Activated CD8-positive, alpha-beta T cell treated with anti-CD3 and anti-CD28 coated beads, Interleukin-2, amount 10 ng/mL, durations not matched to agents 7 days and 5 days (primary cell): Measurements from ENCODE around the gene MN1. TPM values are rescaled to one million over a fixed set of nuclear protein-coding genes. Genes with fewer than 3 reads are reported as not detected.
A peak's percentile ranks its signal among the peaks of the same experiment; 100 is the strongest.

Experiments
- ATAC-seq: fragments of 150-1000 bp; cut with Tn5 transposase; one replicate; pipeline ENCODE4 v1.10.0; 2021; ENCODE audit warnings: moderate library complexity
- CTCF ChIA-PET: fragments of 350-600 bp; sonication (Branson Sonifier 250); formaldehyde crosslinking; loops from one replicate; lab custom pipeline; 2021; ENCODE audit warnings: antibody characterized with exemption; lab: Charles Lee
- POLR2A ChIA-PET: fragments of 350-600 bp; sonication (Branson Sonifier 250); formaldehyde crosslinking; loops from one replicate; lab custom pipeline; 2021; ENCODE audit warnings: antibody characterized with exemption; lab: Charles Lee
- DNase-seq: peaks from one replicate; pipeline ENCODE4 v3.0.0-alpha.2; 2020
- H3K27ac Mint-ChIP-seq: one replicate; pipeline ENCODE4 v1.8.0; 2021; ENCODE audit warnings: mild to moderate bottlenecking, mixed read lengths
- H3K27me3 Mint-ChIP-seq: one replicate; pipeline ENCODE4 v1.8.0; 2021; ENCODE audit warnings: low read depth, mixed read lengths
- H3K36me3 Mint-ChIP-seq: one replicate; pipeline ENCODE4 v1.8.0; 2021; ENCODE audit warnings: low read depth, mixed read lengths
- H3K4me1 Mint-ChIP-seq: one replicate; pipeline ENCODE4 v1.8.0; 2021; ENCODE audit warnings: low read depth, mixed read lengths
- H3K4me3 Mint-ChIP-seq: one replicate; pipeline ENCODE4 v1.8.0; 2021; ENCODE audit warnings: mild to moderate bottlenecking, mixed read lengths
- H3K9me3 Mint-ChIP-seq: one replicate; pipeline ENCODE4 v1.8.0; 2022; ENCODE audit warnings: mixed read lengths; ENCODE audit not compliant: insufficient read depth
- total RNA-seq, 2 experiments: library from RNA; stranded (reverse); gene quantifications; one replicate each; pipeline ENCODE4 v1.2.3, GENCODE V29; 2021

MN1 gene
- total RNA-seq, 2 experiments from 2014 or later = 0.11 to 0.13 TPM

GRCh38 chr22:27804470-27805297, 3.1 kb upstream of the MN1 start:
- H3K9me3 Mint-ChIP-seq = no peaks in the 10 kb centered on the region
- H3K4me3 Mint-ChIP-seq = no peak overlapping the region
- CTCF ChIA-PET = interaction anchor here (1.4 kb wide), 1 partner anchor 1125 kb away, joined by 4 read pairs; no protein-coding TSS in a partner anchor
- no peaks in the 10 kb centered on the region for H3K36me3 Mint-ChIP-seq
- peak; percentile 38 for ATAC-seq
- peaks cover 32% of the 10 kb centered on the region for H3K27me3 Mint-ChIP-seq
- peaks cover 8% of the 10 kb centered on the region for H3K4me1 Mint-ChIP-seq
- H3K27ac Mint-ChIP-seq = no peak overlapping the region
- DNase-seq = peak; percentile 66
- POLR2A ChIA-PET = no interaction called here

- ChIA-PET CTCF (no interaction called here), POLR2A (no interaction called here)
- ATAC-seq (no peak), DNase-seq (no peak)
- no peaks in the 10 kb centered on the region for H3K36me3 Mint-ChIP-seq
- no peak overlapping the region for H3K27ac Mint-ChIP-seq
- peaks cover 8% of the 10 kb centered on the region for H3K4me1 Mint-ChIP-seq
- H3K27me3 Mint-ChIP-seq = peaks cover 32% of the 10 kb centered on the region
- no peak overlapping the region for H3K4me3 Mint-ChIP-seq
- H3K9me3 Mint-ChIP-seq = no peaks in the 10 kb centered on the region
Measured at GRCh38 chr22:27803841-27804415, 2.4 kb upstream of the MN1 start.

DNA sequence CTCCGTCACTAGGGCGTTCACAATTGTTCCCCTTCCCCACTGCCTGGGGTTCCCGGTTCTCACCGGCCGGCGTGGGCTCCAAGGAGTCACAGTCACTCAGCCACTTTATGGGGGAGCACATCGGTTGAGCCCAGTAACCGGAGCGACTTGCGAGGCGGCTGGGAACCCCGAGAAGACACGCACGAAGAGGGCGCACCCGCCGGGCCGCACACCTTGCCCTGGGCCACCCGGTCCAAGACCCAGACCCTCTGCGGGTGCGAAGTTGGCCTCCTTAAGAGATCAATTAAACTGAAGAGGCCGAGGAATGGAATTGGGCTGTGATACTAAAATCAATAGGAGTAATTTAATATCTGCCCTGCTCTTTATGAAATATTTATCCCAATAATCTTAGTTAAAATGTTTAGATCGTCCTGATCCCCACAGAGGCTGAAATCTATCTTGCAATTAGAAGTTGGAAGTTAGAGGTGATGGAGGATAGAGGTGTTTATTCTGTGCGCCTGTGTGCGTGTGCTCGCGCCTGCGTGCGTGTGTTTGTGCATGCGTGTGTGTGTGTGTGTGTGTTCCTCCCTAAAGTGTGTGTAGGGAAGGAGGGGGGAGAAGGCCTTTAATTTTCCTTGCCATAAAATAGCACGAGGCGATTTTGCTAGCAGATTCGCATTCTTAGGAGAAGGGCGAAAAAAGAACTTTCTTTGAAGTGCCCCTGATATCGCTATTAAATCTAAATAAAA, 954 bp upstream of the MN1 start:
- Mint-ChIP-seq H3K27me3 (peaks cover 33% of the 10 kb centered on the region), H3K36me3 (no peaks in the 10 kb centered on the region), H3K4me3 (peak overlapping the region; percentile 71), H3K27ac (no peak overlapping the region), H3K9me3 (no peaks in the 10 kb centered on the region), H3K4me1 (peaks cover 8% of the 10 kb centered on the region)
- ChIA-PET POLR2A (no interaction called here), CTCF (no interaction called here)
- DNase-seq (no peak), ATAC-seq (no peak)

DNA sequence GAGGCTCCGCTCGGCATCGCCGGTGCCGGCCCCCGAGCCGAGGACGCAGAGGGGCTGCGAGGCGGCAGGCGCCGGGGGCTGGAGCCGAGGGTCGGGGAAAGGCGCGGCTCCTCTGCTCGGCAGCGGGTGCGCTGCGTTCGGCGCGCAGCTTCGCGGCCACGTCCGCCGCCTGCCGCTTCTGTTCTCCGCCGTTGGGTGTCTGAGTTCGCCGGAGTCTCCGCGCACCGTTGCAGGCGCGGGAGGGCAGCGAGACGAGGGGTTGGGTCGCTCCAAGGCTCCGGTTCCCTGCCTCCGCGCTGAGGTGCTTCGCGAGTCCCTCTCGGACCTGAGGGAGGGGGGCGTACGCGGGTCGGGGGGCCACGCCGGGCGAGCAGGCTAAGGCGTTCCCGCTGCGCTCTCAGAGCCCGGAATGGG, 347 bp downstream of the MN1 start:
- ChIA-PET CTCF (no interaction called here), POLR2A (no interaction called here)
- ATAC-seq = peak; percentile 60
- peak overlapping the region; percentile 71 for H3K4me3 Mint-ChIP-seq
- no peak overlapping the region for H3K27ac Mint-ChIP-seq
- peaks cover 33% of the 10 kb centered on the region for H3K27me3 Mint-ChIP-seq
- H3K36me3 Mint-ChIP-seq = no peaks in the 10 kb centered on the region
- DNase-seq = peak; percentile 34
- H3K4me1 Mint-ChIP-seq = peaks cover 8% of the 10 kb centered on the region
- no peaks in the 10 kb centered on the region for H3K9me3 Mint-ChIP-seq

- CTCF ChIA-PET = no interaction called here
- H3K4me1 Mint-ChIP-seq = peaks cover 8% of the 10 kb centered on the region
- no peaks in the 10 kb centered on the region for H3K36me3 Mint-ChIP-seq
- POLR2A ChIA-PET = no interaction called here
- peaks cover 30% of the 10 kb centered on the region for H3K27me3 Mint-ChIP-seq
- no peaks in the 10 kb centered on the region for H3K9me3 Mint-ChIP-seq
- peak overlapping the region; percentile 71 for H3K4me3 Mint-ChIP-seq
- no peak for DNase-seq
- ATAC-seq = no peak
- H3K27ac Mint-ChIP-seq = no peak overlapping the region
Measured at GRCh38 chr22:27800250-27801201, 1.0 kb downstream of the MN1 start.

- ChIA-PET CTCF (no interaction called here), POLR2A (no interaction called here)
- H3K9me3 Mint-ChIP-seq = no peaks in the 10 kb centered on the region
- H3K4me3 Mint-ChIP-seq = no peak overlapping the region
- no peaks in the 10 kb centered on the region for H3K36me3 Mint-ChIP-seq
- ATAC-seq = no peak
- no peak overlapping the region for H3K27ac Mint-ChIP-seq
- peaks cover 25% of the 10 kb centered on the region for H3K27me3 Mint-ChIP-seq
- peaks cover 8% of the 10 kb centered on the region for H3K4me1 Mint-ChIP-seq
- DNase-seq = no peak
Measured at GRCh38 chr22:27799827-27800249, 1.7 kb downstream of the MN1 start.

GRCh38 chr22:27799015-27799826, 2.3 kb downstream of the MN1 start:
- Mint-ChIP-seq H3K9me3 (no peaks in the 10 kb centered on the region), H3K4me3 (no peak overlapping the region), H3K36me3 (no peaks in the 10 kb centered on the region), H3K4me1 (peaks cover 8% of the 10 kb centered on the region), H3K27me3 (peaks cover 20% of the 10 kb centered on the region), H3K27ac (no peak overlapping the region)
- POLR2A ChIA-PET = no interaction called here
- DNase-seq (no peak), ATAC-seq (no peak)
- CTCF ChIA-PET = no interaction called here

DNA sequence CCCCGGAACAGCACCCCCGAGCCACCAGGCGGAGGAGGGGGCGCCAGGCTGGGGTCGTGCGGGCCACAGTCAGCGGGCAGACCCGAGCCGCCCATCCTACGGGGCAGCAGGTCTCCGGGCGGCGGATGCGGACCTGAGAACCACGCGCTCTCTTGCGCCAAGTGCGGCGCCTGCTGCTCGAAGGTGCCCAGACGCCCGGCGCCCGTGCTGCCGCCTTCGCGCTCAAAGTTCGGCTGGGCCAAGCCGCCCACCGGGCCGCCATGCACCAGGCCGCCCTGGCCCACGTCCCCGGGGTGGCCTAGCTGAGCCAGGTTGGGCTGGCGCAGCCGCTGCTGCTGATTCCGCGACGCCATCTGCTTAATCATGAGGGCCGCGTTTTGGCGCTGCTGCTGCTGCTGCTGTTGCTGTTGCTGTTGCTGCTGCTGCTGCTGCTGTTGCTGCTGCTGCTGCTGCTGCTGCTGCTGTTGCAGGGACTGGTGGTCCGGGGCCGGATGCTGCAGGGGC, 3.0 kb downstream of the MN1 start:
- DNase-seq = no peak
- no peaks in the 10 kb centered on the region for H3K9me3 Mint-ChIP-seq
- no peaks in the 10 kb centered on the region for H3K36me3 Mint-ChIP-seq
- peaks cover 19% of the 10 kb centered on the region for H3K27me3 Mint-ChIP-seq
- ChIA-PET CTCF (no interaction called here), POLR2A (no interaction called here)
- H3K27ac Mint-ChIP-seq = no peak overlapping the region
- H3K4me1 Mint-ChIP-seq = peaks cover 8% of the 10 kb centered on the region
- ATAC-seq = no peak
- no peak overlapping the region for H3K4me3 Mint-ChIP-seq

DNA sequence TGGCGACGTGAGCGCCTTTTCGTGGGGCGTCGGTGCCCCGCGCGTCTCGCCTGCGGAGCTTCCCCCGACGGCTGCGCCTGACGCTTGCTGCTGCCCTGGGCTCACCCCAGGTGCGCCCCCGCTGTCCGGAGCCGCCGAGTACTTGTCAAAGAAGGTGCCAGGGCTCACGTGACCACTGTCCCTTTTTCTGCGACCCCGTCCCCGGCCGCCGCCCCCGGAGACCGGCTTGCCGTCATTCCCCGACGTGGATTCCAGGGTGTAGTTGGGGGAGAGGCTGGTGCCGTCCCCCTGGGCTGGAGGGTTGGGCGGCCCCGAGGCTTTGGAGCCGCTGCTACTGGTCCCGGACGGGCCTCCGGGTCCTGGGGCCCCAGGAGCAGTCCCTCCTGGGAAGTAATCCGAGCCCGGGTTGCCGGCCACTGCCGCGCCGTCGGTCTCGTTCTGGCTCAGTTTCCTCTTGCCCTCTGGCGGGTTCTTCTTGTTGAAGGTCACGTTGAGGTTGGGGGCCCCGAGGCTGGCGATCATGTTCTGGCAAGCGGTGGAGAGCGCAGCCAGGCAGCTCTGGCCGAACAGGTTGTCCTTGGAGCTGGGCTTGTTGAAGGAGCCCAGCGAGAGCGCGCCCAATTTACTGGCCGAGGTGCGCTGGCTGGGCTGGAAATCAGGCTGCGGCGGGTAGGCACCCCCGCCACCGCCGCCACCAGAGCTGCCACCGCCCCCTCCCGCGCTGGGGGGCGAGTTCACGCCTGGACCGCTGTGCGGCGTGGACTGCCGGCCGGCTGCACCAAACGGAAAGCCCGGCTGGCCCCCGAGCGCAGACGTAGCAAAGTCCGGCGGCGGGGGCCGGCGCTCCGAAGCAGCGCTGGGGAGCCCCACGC, 3.8 kb downstream of the MN1 start:
- ChIA-PET CTCF (no interaction called here), POLR2A (no interaction called here)
- Mint-ChIP-seq H3K9me3 (no peaks in the 10 kb centered on the region), H3K27ac (no peak overlapping the region), H3K4me1 (peaks cover 7% of the 10 kb centered on the region), H3K27me3 (peaks cover 16% of the 10 kb centered on the region), H3K36me3 (no peaks in the 10 kb centered on the region), H3K4me3 (no peak overlapping the region)
- DNase-seq (no peak), ATAC-seq (no peak)

DNA sequence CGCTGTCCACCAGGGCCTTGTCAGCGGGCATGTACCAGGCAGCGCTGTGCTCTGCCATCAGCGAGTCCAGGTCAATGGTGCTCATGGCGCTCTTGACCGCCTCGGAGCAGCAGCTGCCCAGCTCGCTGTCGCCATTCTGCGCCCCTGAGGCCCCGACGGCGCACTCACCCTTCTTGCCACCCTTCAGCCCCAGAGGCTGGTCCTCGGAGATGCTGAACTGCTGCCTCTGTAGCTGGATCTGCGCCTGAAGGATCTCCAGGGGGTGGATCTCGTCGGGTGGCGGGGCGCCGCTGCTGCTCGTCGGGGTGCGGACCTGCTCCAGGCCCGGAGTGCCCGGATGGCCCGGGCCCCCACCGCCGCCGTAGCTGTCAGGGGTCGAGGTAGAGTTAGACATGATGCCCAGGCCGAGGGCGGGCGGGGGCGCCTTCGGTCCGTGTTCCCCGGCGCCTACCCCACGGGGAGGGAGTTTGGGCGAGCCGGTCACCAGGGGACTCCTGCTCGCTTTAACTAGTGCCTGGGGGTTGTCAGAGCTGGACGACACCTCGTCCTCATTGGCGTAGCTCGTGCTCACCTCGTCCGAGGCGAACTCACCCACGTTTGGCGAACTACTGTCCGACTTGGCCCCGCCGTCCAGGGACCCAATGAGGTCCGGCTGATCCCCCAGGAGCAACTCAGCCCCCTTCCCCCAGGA, 4.6 kb downstream of the MN1 start:
- no peak for ATAC-seq
- Mint-ChIP-seq H3K9me3 (no peaks in the 10 kb centered on the region), H3K27ac (no peak overlapping the region), H3K27me3 (peaks cover 10% of the 10 kb centered on the region), H3K36me3 (no peaks in the 10 kb centered on the region), H3K4me3 (no peak overlapping the region), H3K4me1 (no peaks in the 10 kb centered on the region)
- ChIA-PET CTCF (no interaction called here), POLR2A (no interaction called here)
- DNase-seq = no peak
